ENCODE measurements around the gene PRCC. TPM values are rescaled to one million over a fixed set of nuclear protein-coding genes. Genes with fewer than 3 reads are reported as not detected.

Gene PRCC
- total and polyA plus RNA-seq, 2 of the 8 experiments (the other 6 are each of a cell fraction or from before 2014, with no cell fraction given): 95.2 to 115 TPM

DNA sequence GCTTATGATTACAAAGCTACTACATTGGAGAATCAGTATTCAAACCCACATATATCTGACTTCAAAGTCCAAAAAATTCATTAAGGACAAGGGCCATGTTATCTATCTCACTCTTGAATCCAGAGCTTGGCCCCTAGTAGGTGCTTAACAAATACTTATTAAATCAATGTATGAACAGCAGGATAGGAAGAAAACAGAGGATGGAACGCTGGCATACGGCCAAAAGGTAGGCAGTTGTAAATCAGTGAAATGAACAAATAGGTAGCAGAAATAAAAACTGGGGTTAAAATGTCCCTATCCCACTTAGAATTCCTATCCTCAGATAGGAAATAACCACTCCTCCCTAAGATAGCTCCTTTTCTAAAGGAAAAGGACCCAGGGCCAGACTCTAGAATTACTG lies 28.4 kb upstream of the PRCC start (continued):
- no peak for TF ChIP-seq EZH2 (IDR thresholded peaks at IDR 0.05; ENCODE audit: low read depth, low read length, severe bottlenecking)
